ENCODE data around the gene MAEA.
A peak's percentile ranks its signal among the peaks of the same experiment; 100 is the strongest.

The MAEA gene

DNA sequence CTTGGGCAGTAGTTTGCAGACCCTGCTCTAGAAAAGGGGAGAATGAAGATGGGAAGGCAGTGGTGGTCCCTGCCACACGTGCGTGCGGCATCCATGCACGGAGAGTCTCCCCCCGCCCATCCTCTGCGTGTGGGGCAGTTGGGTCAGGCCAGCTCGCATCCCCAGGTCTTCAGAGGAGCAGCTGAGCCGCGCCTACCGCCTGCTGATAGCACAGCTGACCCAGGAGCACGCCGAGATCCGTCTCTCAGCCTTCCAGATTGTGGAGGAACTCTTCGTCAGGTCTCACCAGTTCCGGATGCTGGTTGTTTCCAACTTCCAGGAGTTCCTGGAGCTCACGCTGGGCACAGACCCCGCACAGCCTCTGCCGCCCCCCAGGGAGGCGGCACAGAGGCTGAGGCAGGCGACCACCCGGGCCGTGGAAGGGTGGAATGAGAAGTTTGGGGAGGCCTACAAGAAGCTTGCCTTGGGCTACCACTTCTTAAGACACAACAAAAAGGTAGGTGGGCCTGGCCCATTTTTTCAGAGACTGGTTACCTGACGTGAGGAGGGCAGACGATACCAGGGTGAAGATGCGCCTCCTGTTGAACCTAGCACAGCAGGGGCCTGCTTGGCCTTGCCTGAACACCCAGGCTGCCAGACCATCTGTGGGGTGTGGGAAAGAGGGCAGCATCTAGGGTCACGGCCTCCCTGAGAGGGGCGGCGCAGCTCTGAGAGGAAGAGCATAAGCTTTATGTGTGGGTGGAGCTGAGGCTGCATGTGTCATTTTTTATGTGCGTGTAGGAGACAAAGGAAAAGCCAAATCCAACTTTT lies 59.9 kb downstream of the MAEA start:
- DNase-seq (ENCODE audit: low read depth in 2 of 3, low spot score in 2 of 3): no peak

DNA sequence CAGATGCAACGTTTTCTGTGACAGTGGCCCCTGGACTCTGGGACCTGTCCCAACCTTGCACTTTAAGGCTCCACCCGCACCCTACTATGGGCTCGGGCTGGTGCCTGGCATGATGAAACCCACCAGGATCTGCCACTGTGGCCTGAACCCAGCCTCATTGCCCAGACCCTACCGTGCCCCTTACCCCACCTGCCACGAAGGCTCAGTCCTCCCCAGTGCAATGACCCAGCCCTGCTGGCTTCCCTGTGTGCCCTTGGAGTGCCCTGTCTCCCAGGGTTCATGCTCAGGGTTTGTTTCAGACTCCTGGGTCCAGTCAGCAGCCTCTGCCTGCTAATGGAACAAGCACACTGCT lies 60.5 kb downstream of the MAEA start:
- no peak for DNase-seq (ENCODE audit: low read depth in 2 of 3, low spot score in 2 of 3)

DNA sequence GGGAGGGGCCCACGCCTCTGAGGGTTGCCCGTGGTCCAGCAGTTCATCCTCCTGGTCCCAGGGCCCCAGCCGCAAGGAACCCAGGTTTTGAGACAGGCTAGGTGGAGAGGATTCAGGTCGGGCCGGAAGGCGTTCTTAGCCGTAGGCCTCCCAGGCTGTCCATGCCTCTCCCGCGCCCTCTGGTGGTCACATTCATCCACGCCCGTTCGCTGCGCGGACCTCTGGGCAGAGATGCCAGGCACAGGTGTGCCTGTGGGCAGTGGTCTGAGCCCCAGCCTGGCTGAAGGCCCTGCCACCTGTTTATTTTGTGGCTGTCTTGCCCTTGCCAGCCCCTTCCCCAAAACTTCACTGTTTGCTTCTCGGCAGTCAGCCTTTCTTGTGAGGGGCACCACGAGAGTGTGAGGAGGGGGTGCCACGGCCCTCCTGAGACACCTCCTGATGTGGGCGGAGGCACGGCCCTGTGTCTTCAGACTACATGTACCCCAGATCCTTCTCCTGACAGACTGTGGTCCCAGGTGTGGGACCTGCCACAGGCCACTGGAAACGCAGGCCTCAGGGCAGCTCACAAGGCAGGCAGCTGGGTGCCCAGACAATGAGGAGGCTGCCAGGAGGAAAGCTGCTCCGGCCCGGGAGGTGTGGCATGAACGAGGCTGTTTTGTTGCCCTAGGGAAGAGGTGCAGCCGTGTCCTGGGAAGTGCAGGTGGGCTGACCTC lies 62.3 kb downstream of the MAEA start:
- DNase-seq (ENCODE audit: low read depth in 2 of 3, low spot score in 2 of 3): peak; percentile 66 to 95 (median 95)

DNA sequence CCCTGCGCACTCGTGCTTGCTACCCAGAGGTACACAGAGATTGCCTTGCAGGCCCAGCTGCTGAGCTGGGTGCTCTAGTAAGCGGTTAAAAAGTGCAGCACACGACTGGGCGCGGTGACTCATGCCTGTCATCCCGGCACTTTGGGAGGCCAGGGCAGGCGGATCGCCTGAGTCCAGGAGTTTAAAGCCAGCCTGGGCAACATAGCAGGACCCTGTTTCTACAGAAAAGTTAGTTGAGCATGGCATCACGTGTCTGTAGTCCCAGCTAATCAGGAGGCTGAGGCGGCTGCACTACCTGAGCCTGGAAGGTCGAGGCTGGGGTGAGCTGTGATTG lies 62.8 kb downstream of the MAEA start:
- no peak for DNase-seq (ENCODE audit: low read depth in 2 of 3, low spot score in 2 of 3)

DNA sequence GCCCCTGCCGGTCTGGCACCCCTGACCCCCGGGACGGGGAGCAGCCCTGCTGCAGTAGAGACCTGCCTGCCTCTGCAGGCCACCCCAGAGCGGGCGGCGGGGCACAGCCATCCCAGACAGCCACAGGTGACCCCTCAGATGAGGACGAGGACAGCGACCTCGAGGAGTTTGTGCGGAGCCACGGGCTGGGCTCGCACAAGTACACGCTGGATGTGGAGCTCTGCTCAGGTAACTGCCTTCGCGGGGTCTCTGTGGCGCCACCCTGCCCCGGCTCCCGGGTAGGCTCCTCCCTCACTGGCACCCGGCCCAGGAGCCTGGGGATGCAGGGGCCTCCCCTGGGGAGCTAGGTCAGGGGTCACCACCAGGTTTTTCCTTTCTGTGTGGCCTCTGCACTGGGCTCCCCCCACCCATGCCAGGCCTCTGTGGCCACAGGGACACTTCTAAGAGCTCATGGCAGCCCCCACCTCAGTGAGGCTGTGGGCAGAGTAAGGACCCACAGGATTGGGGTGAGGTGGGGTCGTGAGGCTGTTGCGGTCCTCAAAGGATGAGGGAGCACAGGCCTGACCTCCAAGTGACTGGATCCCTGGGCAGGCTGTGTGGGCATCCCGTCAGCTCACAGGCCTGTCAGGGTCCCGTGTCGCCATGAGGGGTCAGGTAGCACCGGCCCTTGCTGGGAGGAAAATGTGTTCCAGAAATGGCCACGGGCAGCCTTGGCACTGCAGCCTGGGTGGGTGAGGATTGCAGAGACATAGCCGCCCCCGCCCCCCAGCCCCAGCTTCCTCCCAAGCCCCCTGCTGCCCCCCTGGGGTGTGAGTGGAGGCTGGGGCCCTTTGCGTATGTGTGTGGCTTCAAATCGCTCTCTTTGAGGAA lies 63.7 kb downstream of the MAEA start:
- no peak for DNase-seq (ENCODE audit: low read depth in 2 of 3, low spot score in 2 of 3)

DNA sequence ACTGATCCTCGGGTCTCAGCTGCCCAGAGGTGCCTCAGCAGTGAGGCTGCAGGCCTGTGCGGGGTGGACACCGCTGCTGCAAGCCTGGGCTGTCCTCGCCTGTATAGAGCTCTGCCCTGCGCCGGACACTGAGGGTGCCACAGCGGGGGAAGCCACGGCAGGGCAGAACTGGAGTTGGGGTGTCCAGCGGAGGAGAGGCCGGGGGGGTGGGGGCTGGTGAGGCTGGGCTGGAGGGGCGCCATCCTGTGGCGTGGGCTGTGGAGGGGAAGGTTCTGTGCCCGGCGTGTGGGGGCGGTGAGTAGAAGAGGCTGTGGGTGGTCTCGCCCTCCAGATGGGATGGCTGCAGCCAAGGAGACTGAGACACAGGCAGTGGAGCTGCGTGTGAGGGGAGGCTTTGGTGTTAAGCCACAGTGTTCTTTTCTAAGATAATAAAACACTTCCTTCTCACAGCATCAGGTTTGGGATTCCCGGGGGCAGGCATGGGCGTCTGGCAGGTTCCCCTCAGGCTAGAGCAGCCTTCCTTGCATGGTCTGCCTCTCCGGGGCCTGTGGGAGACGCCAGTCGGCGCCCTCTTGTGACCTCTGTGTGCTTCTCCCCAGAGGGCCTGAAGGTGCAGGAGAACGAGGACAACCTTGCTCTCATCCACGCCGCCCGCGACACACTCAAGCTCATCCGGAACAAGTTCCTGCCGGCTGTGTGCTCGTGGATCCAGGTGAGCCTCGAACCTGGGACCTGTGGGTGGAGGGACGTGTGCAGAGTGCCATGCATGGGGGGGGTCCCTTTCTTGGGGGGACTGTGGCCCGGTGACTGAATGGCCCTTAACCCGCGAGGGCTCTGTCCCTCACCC lies 64.7 kb downstream of the MAEA start:
- no peak for DNase-seq (ENCODE audit: low read depth in 2 of 3, low spot score in 2 of 3)

DNA sequence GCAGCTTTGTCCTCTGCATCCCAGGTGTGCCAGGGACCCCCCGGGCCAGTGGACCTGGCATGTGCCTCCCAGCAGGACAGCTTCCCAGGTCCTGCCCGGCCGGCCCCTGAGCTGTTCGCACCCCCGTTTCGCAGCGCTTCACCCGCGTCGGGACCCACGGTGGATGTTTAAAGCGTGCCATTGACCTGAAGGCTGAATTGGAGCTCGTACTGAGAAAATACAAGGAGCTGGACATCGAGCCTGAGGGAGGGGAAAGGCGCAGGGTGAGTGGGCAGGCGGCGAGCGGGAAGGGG lies 65.2 kb downstream of the MAEA start:
- DNase-seq (ENCODE audit: low read depth in 2 of 3, low spot score in 2 of 3): no peak

DNA sequence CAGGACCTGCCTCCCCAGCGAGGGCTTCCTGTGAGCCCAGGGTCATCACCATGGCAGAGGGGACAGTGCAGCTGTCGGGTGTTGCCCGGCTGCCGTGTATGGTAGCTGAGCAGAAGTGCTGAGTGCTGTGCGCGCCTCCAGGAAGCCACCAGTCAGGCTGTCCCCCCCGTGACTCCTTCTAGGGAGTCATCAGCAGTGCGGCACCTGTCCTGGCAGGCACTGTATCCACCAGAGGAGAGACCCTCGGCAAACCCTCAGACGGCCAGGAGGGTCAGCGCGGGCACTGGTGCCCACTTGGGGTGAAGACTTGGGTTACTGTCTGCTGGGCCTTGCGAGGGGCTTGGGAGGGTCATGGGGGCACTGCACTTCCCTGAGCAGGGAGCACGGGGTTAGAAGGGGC lies 65.7 kb downstream of the MAEA start:
- DNase-seq (ENCODE audit: low read depth in 2 of 3, low spot score in 2 of 3): no peak

DNA sequence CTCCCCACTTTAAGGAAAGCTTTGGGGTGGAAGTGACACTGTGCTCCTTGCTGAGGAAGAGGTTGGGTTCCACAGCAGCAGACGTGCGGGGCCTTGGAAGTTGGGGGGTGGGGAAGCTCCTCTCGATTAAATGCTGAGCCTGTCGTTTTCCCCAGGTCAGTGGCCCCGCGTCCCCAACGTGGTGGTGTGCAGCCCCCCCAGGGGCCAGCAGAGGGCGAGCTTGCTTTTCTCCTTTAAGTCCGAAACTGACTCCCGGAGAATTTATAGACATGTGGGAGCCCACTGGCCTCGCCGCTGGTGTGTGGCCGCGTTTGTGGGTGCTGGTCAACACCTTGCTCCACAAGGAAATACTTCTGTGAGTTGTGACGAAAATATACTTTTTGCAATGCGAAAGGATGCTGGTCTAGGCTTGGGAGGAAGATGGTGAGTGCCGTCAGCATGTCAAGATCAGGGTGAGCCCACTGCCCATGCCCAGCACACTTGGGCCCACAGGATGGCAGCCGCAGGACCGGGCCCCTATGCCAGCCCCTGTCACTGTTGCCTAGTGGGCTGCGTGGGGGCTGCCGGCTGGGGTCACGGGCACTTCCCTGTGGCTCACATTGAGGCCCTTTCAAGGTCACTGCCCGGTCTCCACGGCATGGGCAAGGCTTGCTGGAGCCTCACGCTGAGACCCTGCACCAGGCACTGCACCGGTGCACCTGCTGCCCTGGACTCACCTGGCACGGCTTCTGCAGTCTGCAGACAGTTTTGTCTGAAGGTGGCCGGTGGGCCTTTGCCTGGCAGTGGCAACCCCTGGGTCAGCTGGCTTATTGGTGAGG lies 66.7 kb downstream of the MAEA start:
- peak in 2 of 3 experiments; percentile 10 to 16 for DNase-seq (ENCODE audit: low read depth in 2 of 3, low spot score in 2 of 3)

DNA sequence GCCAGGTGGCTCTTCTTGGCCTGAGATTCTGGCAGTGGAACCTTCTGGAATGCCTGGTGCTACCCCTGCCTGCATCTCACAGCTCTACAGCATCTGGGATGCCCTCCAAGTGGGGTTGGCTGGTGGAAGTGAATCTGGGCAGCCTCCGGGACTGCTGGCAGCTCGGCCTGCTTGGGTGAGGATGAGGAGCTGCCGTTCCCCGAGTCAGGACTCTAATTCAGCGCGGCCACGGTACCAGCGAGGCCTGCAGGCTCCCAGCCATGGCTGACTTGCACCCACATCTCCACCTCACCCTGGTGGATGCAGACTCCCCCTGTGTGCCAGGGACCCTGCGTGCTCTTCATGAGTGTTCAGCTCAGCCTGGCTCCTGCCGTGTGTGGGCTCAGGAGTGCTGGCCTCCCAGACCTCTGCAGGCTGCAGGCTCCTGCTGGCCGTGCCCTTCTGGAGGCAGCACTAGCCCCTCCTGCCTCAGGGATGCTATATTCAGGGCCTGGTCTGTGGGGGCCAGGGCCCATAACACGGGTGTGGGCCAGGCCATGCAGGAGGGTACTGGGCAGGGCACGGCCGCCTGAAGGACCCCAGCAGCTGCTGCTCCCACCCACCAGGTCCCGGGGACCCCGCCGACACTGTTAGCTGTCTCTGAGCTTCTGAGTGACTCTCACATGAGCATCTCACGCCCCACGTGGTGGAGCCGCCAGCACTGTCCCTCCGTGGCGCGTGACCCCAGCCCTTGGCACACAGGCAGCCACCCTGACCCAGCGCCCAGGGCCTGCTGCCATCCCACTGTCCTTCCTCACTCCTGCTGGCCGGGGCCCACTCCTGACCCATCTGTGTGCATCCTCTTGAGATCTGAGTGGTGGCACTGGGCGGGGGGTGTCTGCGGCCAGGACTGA lies 67.9 kb downstream of the MAEA start:
- DNase-seq (ENCODE audit: low read depth in 2 of 3, low spot score in 2 of 3): no peak

DNA sequence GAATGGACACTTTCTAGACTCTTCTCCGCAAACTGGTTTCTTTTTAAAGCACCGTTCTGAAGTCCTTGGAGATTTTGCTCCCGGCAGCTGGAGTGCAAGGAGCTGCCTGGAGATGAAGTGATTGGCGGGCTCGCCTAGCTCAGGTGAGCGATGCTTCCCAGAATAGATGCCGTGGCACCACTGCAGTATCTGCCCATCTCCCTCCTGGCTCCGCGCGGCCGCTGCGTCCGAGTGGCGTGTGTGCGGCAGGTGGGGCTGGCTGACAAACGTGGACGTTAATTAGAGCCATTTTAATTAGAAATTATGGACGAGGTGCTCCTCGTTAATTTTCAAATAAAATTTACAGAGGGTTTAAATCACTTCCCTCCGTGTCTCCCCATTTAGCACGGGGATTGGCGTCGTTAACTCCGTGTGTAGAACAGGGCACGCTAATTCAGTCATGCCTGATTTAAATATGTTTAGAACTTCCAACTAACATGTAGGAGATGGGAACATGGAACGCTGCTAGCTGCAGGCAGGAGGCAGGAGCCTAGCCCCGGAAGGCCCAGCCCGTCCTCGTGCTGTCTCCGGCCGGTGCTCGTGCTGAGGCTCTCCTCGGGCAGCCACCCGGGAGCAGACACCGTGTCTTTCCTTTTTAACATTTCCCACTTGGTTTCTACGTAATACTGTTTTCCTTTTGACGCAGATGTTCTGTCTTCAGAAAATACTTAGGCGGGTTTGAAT lies 68.9 kb downstream of the MAEA start:
- DNase-seq (ENCODE audit: low read depth in 2 of 3, low spot score in 2 of 3): no peak

DNA sequence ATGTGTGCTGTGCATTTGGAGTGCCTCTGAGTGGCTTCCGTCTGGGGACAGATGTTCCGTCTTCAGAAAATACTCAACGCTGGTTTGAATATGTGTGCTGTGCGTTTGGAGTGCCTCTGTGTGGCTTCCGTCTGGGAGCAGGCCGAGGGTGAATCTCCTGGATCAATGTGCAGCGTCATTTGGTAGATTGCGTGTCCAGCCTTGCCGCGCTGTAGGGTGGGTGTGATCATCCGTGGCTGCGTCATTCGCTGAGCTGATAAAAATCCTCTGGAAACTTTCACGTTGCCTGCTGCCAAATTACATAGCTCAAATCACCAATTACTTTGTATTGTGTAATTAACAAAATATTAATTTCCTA lies 69.4 kb downstream of the MAEA start:
- DNase-seq (ENCODE audit: low read depth in 2 of 3, low spot score in 2 of 3): no peak

DNA sequence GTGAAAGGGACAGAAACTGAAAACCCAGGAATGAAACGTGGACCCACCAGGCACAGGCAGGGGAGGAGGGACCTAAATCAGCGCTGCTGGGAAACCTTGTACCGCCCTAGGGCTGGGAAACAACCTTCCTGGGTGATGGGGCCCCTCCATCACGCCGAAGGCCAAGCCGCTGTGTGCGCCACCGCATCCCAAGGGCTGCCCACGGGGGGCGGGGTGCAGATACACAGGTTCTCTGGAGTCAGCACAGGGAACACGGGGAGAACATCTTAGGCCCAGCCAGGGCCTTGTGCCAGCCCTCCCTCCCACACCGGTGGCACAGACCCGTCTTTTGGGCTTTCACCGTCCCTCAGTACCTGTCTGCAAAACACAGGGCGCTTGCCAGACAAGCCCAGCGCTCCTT lies 70.3 kb downstream of the MAEA start:
- DNase-seq (ENCODE audit: low read depth in 2 of 3, low spot score in 2 of 3): no peak

DNA sequence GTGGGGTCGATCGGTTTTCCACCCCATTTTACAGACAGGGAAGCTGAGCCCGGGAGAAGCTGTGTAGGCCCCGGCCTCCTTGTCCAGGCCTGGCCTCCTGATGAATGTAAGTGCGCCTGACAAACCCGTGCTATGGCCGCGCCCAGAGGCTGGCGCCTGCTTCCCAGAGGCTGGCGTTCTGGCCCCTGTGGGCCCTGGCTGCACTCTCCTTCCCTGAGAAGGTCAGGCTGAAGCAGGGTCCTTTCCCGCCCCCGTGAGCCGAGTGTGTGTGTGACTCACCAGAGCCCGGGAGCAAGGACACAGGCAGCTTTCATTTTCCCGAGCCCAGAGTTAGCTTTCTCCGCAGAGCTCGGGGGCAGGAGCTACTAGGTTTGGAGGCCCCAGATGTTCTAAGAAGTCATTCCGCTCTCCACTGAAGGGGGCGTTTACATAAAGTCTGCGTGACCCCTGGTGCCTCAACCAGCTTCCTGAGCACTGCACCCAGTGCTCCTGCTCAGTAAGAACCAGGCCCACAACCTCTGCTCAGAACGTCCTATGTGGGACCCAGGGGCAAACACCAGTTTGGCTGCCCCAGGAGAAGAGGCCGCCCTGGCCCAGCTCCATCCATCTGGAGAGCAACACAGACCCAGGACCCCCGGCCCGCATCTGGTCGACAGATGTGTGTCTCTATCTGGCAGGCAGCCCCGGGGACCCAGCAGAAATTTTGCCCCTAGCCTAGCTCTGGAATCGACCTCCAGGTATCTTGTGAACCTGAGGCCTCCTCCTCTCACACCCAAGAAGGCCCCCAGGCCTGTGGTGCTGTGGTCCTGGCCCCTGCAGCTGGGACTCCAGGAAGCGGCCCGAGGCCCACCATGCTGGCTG lies 71.0 kb downstream of the MAEA start:
- DNase-seq (ENCODE audit: low read depth in 2 of 3, low spot score in 2 of 3): no peak

DNA sequence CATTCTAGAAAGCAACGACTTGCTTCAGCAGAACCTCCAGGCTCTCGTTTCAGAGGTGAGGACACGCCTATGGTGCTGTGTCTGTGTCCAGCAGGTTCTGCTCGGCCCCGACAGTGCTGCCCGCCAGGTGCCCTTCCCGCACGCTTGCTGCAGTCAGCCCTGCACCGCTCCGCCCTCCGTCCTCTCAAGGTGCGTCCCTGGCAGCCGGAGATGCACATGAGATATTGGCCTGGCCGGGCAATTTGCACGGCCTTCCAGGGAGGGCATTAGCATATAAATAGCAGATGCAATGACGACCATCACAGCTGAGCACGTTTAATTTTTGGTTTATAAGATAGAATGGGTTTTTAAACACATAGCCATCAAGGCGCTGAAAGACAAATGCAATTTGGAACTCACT lies 71.7 kb downstream of the MAEA start:
- DNase-seq (ENCODE audit: low read depth in 2 of 3, low spot score in 2 of 3): no peak

DNA sequence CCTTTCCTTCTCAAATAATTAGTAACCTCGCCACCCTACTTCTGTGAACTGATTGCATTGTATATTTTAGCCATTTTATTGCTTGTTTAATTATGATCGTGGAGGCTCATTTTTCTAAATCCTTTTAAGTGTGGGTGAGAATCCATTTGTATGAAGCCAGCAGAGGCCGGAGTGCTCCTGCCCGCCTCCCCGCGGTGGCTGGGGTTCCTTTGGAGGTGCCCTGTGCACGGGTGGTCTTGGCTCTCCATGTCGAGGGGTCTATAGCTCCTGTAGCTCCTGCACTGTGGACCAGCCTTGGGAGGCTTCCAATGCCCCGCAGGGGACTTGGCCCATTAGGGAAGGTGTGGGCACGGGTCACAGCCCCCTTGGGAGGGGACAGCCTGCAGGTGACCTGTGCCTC lies 72.4 kb downstream of the MAEA start:
- no peak for DNase-seq (ENCODE audit: low read depth in 2 of 3, low spot score in 2 of 3)

DNA sequence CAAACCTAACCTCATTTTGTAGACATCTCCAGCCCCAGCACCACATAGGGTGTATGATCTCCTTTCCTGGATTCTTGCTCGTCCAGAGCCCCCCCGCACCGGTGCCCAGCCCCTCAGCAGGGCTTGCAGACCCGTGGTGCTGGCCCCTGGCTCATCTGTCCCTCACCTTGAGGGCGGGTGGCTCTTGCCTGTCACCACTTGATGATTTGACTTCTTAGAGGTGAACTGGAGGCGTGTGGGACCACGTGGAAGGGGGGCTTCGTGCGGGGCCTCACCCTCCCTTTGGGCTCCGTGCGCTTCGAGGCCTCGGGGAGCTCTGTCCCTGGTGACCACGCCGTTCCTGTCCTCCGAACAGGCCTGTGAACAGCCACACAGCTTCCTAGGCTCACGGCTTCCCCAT lies 72.8 kb downstream of the MAEA start:
- DNase-seq (ENCODE audit: low read depth in 2 of 3, low spot score in 2 of 3): no peak

DNA sequence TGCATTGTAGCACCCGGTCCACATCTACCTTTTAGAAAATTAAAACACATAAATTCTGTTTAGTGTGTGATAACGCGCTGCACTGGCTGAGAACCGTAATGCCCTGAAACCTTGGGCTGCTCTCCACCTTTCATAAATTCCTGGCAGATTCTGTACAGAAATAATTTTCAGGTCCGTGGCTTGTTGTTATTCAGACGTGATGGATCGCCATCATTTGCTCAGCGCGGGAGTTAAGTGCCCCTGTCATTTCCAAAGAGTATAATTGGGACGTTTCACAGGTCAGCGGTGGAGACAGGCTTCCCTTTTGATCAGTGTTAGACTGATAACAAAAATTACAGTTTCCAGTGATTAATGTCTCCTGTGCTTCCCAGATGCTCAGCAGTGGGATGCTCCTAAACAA lies 73.8 kb downstream of the MAEA start:
- no peak for DNase-seq (ENCODE audit: low read depth in 2 of 3, low spot score in 2 of 3)

Data from activated CD8-positive, alpha-beta memory T cell treated with anti-CD3 and anti-CD28 coated beads for 48 hours (primary cell).